GM19452 (cell line): ENCODE results near the gene KEL.
"Not testable (repeated sequence)": the region's sequence is repeated elsewhere in the genome, so short reads cannot be mapped to it uniquely, and the experiment has no call there.

Experiments
- ATAC-seq: cut with Tn5 transposase; IDR thresholded peaks from one replicate; pipeline ENCODE4 v1.9.1; 2021; ENCODE audit not compliant: unreplicated experiment

The KEL gene

DNA sequence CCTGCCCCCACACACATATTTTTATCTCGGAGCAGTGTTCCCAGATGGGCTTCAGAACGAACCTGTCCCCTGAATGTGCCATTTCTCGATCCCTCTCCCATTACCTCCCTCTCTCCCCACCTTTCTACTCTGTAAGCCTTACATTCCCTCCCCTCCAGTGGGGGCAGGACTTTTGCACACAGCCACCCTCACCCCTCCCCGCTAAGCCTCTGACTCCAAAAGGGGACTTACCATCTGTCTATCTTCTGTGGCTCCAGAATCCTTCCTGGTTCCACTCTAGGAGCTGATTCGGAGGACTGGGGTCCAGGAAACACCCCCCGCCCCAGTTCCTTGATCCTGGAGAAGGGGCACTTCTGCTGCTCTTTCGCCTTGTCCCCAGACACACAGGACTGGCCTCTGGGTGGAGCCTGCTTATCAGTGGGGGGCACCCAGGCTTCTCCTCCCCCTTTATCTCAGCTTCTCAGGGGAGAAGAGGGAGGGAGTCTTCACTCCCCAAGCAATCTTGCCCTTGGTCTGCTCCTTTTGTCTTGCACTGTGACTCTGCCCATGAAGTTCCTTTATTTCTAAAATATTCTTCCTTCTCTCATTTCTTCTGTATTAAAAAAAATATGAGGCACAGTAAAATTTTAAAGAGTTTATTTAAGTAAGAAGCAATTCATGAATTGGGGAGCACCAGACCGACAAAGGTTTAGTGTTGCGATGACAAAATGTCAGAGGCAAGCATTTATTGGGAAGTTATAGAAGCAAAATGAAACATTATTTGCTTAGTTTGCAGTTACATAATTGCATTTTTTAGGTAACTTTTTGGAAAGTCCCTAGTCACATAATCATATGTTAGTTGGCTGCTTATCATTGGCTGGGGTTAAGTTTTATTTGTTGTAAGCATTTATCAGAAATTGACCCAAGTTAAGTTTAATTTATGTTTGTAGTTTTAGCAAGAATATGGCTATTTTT lies at the start of gene KEL:
Gene KEL, minus strand, starts transcription at position 391 of the 954 bp plus-strand sequence. Its CDS starts 157 bp downstream, at position 234.
- ATAC-seq, result no peak

DNA sequence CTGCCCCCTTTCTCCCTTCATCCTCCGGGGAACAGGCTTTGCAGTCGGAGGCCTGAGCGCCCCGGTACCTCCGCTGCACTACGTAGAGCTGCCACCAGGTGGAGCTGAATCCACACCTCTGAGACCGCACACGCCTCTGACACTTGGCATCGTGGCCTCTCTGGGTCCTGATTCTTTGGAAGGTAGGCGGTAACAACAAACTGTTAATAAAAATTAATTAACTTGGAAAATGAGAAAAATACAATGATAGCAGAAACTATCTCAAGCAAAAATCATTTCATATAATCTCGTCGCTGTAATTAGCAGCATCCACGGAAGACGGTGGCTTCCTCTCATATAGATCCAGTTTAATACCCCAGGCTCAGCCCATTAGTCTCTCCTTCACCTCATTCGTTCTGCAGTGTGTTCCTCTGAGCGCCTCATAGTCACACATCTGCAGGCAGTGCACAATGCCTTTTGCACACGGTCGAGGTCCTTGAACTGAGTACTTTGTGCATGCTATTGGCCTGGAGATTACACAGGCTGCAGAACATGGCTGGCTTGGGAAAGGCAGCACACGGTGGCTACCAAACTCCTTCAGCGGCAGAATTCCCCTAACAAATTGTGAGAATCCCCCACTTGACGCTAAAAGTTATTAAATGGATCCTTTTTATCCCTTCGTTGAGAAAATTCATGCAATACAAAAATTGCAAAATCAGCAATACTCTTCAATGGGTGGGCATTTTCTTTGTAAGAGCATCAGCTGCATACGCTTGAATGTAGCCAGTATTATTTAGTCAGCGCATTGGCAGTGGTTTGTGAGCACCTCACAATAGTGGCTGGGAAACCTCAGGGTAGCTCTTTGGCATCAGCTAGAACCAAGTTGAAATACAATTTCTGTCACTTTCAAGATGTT lies 46.1 kb upstream of the KEL start:
- peak; percentile 85 for ATAC-seq

DNA sequence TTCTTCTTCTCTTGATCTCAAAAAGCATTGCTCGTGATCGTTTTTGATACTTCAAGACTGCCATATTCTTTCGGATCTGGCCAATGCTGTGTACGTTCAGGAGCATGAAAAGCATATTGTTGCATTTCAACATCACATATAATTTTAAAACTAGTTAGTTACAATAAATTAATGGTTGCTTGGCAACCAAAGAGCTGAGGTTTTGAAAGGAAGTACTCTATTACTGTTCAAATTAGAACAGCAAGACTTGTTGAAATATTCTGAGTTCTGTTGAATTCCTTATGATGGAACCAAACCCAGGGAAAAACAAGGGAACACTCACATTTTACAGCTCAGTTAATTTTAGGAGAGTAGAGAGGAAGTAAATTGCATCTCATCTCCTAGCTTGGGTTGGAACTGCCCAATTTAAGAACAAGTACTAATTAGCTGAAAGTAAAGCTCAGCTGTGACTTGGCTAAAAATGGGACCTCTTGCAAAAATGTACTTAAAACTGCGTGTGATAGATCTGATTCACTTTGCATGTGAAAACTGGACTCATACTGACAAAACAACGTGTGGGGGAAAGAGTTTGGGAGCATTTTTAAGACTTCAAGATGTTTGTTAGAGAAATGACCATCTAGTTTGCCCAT lies 43.6 kb upstream of the KEL start:
- no peak for ATAC-seq

GRCh38 chr7:143003393-143004051 lies 41.4 kb upstream of the KEL start:
- ATAC-seq, result peak; percentile 54

GRCh38 chr7:143002898-143003297 lies 40.7 kb upstream of the KEL start:
- no peak for ATAC-seq

GRCh38 chr7:143002106-143002505 lies 39.9 kb upstream of the KEL start:
- no peak for ATAC-seq

- ATAC-seq, result no peak
Observed at GRCh38 chr7:143000648-143001047, 38.5 kb upstream of the KEL start.

DNA sequence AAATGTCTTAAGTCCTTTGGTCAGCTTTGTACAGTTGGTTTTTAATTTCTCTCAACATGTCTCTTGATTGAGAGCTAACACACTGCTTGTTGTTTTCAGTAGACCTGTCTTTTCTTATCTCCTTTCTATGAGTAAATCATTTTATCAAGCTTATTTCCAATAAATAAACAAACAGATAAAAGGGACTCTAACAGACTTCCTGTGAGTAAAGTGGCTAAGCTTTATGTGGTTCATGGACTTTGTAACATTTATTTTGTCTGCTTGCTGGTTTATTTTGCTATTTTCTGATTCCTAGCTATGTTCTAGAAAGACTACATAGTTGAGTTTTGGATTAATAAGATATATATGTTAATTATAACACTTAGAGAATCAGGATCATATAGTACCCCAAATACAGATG lies 37.6 kb upstream of the KEL start:
- ATAC-seq, result no peak

DNA sequence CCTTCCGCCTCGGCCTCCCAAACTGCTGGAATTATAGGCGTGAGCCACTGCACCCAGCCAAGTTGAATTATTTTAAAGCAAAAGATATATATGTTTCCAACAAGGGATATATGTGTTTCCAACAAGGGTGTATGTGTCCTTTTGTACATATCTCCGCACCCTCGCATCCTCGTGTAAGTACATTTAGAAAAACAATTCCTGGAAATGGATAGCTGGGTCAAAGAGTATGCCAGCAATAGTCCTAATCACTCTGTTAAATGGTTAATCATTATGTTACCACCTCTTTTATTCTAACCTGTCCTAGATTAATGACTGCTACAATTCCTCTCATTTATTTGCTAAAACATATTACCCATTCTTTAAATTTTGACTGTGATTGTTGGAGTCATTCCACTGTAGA lies 36.8 kb upstream of the KEL start:
- ATAC-seq, result no peak

DNA sequence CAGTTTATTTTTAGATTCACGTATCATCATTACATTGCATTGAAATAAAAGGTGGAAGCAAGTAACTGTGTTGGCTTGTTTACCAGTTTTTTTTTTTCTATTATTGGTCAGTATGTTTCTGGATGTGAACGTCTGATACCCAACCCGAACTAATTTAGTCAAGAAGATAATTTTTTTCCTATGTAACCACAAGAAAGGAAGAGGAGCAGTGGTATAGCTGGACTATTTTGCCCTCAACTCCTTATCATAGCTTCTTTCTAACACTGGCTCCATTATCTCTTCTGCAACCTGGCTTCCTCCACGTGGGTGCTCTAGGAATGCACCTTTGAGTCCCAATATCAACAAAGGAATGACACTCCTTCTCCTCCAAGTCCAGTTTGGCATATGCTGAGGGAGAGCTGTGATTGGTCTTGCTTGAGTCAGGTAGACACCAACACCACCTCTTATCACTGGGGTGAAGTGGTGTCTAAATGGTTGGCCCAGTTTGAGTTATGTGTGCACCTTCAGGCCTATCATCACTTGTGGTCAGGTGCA lies 35.4 kb upstream of the KEL start:
- no peak for ATAC-seq

DNA sequence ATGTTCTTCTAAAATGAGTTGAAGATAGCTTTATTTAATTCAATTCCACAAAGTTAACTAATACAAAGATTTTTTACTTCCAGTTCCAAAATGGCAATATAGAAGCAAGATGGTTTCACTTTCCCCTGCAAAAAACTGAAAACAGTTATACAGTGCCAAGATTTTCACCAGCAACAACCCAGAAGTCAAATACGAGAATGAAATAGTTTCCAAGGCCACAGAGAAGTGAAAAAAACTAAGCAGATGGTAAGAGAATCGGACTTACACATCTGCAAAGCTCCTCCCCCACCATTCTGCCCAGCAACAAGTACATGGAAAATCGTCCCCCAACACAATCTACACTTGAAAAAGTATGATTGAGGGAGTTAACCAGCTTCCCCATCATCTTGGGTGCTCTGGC lies 30.3 kb upstream of the KEL start:
- ATAC-seq, result no peak

GRCh38 chr7:142984297-142984696 lies 22.1 kb upstream of the KEL start:
- no peak for ATAC-seq

DNA sequence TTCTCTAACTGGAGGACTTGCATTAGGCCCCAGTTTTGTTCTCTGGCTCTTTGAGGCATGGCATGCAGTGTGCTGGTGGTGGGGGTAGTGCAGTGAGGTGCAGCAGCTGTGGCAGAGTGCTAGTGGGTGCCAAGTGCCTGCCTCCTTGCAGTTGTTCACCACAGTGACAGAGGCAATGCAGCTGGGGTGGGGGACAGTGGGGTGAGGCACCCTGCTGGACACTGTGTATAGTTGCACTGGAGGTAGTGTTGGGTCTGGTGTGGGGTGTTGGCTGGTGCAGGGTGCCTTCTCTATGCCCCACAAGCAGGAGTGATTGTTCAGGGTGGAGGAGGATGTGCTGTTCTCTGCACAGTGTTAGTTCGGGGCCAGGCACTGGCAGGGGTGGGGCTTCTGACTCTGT lies 21.7 kb upstream of the KEL start:
- no peak for ATAC-seq

GRCh38 chr7:142978402-142978801 lies 16.2 kb upstream of the KEL start:
- not testable (repeated sequence) for ATAC-seq

GRCh38 chr7:142974626-142975025 lies 12.5 kb upstream of the KEL start:
- no peak for ATAC-seq

- no peak for ATAC-seq
Observed at GRCh38 chr7:142969183-142969582, 7.0 kb upstream of the KEL start.

- ATAC-seq, result no peak
Observed at GRCh38 chr7:142968229-142968628, 6.1 kb upstream of the KEL start.

GRCh38 chr7:142964502-142965246 lies 2.5 kb upstream of the KEL start:
- ATAC-seq, result no peak

DNA sequence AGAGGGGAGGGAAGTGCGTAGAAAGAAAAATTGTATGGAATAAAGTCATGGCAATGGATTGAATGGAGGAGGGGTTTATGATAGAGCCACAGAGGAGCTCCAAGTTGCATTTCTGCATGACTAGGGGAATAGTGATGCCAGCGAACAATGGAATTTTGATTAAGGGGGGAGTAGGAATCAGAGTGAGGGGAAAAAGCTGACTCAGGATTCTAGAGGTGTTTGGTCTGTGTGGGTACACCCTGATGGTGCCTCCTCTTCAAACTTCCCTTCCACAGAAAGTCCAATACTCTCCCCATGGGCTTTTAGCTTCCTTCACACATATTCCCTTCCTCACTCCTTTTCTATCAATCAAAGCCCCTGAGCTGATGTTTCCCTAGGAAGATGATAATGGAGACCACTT lies 1.8 kb upstream of the KEL start:
- no peak for ATAC-seq

DNA sequence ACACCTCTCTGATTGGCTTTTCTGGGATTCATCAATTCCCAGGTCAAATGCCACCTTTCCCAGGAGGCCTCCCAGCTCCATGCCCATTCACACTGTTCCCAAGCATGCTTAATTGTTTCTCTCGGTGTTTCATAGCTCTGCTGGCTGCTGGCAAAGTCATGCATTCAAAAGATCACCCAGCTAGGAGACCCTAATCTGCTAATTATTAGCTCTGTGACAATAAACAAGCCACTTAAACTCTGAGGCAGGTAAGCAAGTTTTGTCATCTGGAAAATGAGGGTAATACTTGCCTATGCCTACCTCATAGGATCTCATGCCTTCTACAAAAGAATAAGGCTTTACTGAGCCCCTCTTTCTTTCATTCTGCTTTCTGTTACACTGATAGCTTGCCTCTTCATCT lies 828 bp upstream of the KEL start:
- no peak for ATAC-seq
